Lung (tissue), 12 donors: ENCODE measurements around the gene FAM237A. TPM values are rescaled to one million over a fixed set of nuclear protein-coding genes. Genes with fewer than 3 reads are reported as not detected.

Source experiments
- ATAC-seq: fragments of 200-7000 bp; cut with Tn5 transposase; one replicate; pipeline ENCODE4 v1.9.1; 2020; ENCODE audit warnings: moderate number of reproducible peaks; ENCODE audit not compliant: insufficient read depth, low FRiP score
- DNase-seq, 3 donors: peaks; one replicate each; pipeline ENCODE4 v3.0.0-alpha.2; 2013 to 2017
- H3K27ac ChIP-seq, 2 donors: one replicate each; pipeline ENCODE4 v1.5.1; 2013; ENCODE audit warnings: mild to moderate bottlenecking in 2 of 2, moderate library complexity in 2 of 2, control low read depth in 1 of 2, inconsistent platforms in 1 of 2, low read depth in 1 of 2, low read length in 1 of 2
- H3K27me3 ChIP-seq, 3 donors: one replicate each; pipeline ENCODE4 v1.5.1; 2013; ENCODE audit warnings: low read length in 2 of 3; ENCODE audit not compliant: control insufficient read depth in 3 of 3, insufficient read depth in 3 of 3
- H3K36me3 ChIP-seq, 4 donors: one replicate each; pipeline ENCODE4 v1.5.1; 2013; ENCODE audit warnings: low read length in 4 of 4, mild to moderate bottlenecking in 1 of 4, moderate library complexity in 1 of 4; ENCODE audit not compliant: control insufficient read depth in 4 of 4, insufficient read depth in 4 of 4
- H3K4me1 ChIP-seq, 5 donors: one replicate each; pipeline ENCODE4 v1.5.1; 2013; ENCODE audit warnings: low read length in 5 of 5, mild to moderate bottlenecking in 2 of 5, moderate library complexity in 1 of 5; ENCODE audit not compliant: control insufficient read depth in 5 of 5, insufficient read depth in 5 of 5
- H3K4me3 ChIP-seq: one replicate; pipeline ENCODE4 v1.5.1; 2013; ENCODE audit warnings: mild to moderate bottlenecking, control low read depth, moderate library complexity
- H3K9ac ChIP-seq, 2 donors: one replicate each; pipeline ENCODE4 v1.5.1; 2013; ENCODE audit warnings: low read length in 2 of 2, control low read depth in 1 of 2; ENCODE audit not compliant: insufficient read depth in 1 of 2
- H3K9me3 ChIP-seq, 4 donors: one replicate each; pipeline ENCODE4 v1.5.1; 2013; ENCODE audit warnings: low read length in 3 of 4, mild to moderate bottlenecking in 1 of 4, moderate library complexity in 1 of 4; ENCODE audit not compliant: control insufficient read depth in 4 of 4, insufficient read depth in 3 of 4
- WGBS, 2 donors: extraction: QIAGEN DNeasy Blood & Tissue Kit; methylation state at CpG; one replicate each; pipeline ENCODE4 v1.1.7; 2013; 5-methylcytosine and 5-hydroxymethylcytosine counted together
- polyA plus RNA-seq, 2 donors: library from polyadenylated mRNA; stranded (reverse); fragments of 200-250 nt; gene quantifications; one replicate each; pipeline ENCODE4 v1.2.1, GENCODE V29; 2013
- total RNA-seq, 2 donors: library from RNA; depleted of rRNA in 1 of 2; stranded (reverse); fragments of >200 nt in 1 of 2; gene quantifications; one replicate each; pipeline ENCODE4 v1.2.1, GENCODE V29; 2014 to 2021
- TF ChIP-seq, protein P1 (sequence below): IDR thresholded peaks from 2 replicates; pipeline ENCODE4 v1.5.1; 2012; ENCODE audit warnings: mild to moderate bottlenecking; ENCODE audit errors: control extremely low read depth, extremely low read depth
- donor health status: control.
- donor health status: control.
- donor health status: Bipolar disorder and iron deficiency.
- donor health status: healthy.
- donor health status: DM: yes; HTN: yes; CAD: no.

The FAM237A gene
- total and polyA plus RNA-seq, 4 donors = not detected

- Histone ChIP-seq H3K9me3 (no peaks in the 10 kb centered on the region), H3K9ac (no peak overlapping the region), H3K4me3 (no peak overlapping the region), H3K27ac (no peak overlapping the region), H3K36me3 (no peaks in the 10 kb centered on the region), H3K27me3 (no peaks in the 10 kb centered on the region), H3K4me1 (no peaks in the 10 kb centered on the region)
- TF ChIP-seq, protein P1, sequence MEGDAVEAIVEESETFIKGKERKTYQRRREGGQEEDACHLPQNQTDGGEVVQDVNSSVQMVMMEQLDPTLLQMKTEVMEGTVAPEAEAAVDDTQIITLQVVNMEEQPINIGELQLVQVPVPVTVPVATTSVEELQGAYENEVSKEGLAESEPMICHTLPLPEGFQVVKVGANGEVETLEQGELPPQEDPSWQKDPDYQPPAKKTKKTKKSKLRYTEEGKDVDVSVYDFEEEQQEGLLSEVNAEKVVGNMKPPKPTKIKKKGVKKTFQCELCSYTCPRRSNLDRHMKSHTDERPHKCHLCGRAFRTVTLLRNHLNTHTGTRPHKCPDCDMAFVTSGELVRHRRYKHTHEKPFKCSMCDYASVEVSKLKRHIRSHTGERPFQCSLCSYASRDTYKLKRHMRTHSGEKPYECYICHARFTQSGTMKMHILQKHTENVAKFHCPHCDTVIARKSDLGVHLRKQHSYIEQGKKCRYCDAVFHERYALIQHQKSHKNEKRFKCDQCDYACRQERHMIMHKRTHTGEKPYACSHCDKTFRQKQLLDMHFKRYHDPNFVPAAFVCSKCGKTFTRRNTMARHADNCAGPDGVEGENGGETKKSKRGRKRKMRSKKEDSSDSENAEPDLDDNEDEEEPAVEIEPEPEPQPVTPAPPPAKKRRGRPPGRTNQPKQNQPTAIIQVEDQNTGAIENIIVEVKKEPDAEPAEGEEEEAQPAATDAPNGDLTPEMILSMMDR = no peak
- DNase-seq (no peak), ATAC-seq (no peak)
- WGBS, 2 donors = 57 to 58% methylated on average over 1 of the region's 1 CpG
Observed at GRCh38 chr2:206688990-206689389, 46.7 kb downstream of the FAM237A start.

DNA sequence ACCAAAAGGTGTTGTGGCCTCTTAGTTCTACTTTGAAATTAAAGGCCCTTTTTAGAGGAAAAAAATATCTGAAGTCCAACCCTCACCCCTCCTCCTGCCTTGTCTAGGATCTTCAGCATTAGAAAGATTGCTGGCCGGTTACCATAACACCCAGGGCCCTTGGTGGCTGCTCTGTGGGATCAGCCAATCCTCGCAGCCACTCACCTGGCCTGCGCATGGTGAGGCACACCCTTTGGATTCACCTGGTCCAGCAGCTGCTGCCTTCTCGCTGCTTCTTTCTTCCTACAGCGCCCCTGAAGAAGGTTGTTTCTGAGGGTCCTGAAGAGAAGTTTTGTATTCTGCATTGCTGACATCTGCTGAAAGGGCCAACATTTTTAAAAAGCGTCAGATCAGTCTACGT, 50.7 kb downstream of the FAM237A start:
- no peak for DNase-seq
- Histone ChIP-seq H3K27me3 (no peaks in the 10 kb centered on the region), H3K9ac (no peak overlapping the region), H3K9me3 (no peaks in the 10 kb centered on the region), H3K36me3 (no peaks in the 10 kb centered on the region), H3K4me3 (no peak overlapping the region), H3K4me1 (no peaks in the 10 kb centered on the region), H3K27ac (no peak overlapping the region)
- 82 to 92% methylated on average over 7 of the region's 7 CpGs for WGBS, 2 donors
- no peak for ATAC-seq
- TF ChIP-seq, protein P1 = no peak

GRCh38 chr2:206693399-206694137, 51.3 kb downstream of the FAM237A start:
- Histone ChIP-seq H3K27ac (no peak overlapping the region), H3K36me3 (no peaks in the 10 kb centered on the region), H3K27me3 (no peaks in the 10 kb centered on the region), H3K9ac (no peak overlapping the region), H3K9me3 (no peaks in the 10 kb centered on the region), H3K4me1 (no peaks in the 10 kb centered on the region), H3K4me3 (no peak overlapping the region)
- TF ChIP-seq, protein P1 = peak; percentile 58
- 37 to 49% methylated on average over 5 of the region's 5 CpGs for WGBS, 2 donors
- peak; percentile 77 for ATAC-seq
- DNase-seq = peak; percentile 17 to 77 (median 62)

DNA sequence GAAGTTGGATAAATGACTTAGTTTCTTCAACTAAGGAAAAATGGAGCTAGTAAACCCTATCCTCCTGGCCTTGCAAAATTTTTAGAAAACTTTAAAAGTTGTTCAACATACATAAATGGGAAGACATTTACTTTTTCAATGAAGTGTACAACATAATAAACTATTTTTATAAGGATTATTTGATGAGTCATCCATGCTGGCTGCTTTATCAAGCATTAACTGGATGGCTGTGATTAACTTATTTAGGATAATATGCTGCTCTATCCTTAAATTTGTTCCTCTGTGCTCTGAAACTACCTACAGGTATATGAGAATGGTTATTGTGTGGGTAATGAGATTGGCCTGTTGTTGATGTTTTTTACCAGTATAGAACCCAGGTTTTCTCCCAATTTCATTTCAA, 54.6 kb downstream of the FAM237A start:
- TF ChIP-seq, protein P1 = no peak
- Histone ChIP-seq H3K36me3 (no peaks in the 10 kb centered on the region), H3K27ac (no peak overlapping the region), H3K4me1 (no peaks in the 10 kb centered on the region), H3K27me3 (no peaks in the 10 kb centered on the region), H3K4me3 (no peak overlapping the region), H3K9me3 (no peaks in the 10 kb centered on the region), H3K9ac (no peak overlapping the region)
- no peak for DNase-seq
- ATAC-seq = no peak
